Endothelial cell of umbilical vein (primary cell): Measurements from ENCODE around the gene GNA12. TPM values are rescaled to one million over a fixed set of nuclear protein-coding genes. Genes with fewer than 3 reads are reported as not detected.

ENCODE experiments used
- BruUV-seq: library from RNA; stranded (reverse); fragments of 400-500 nt; replicated peaks from 2 replicates; lab custom pipeline; 2021; lab: Mats Ljungman, UMichigan
- CTCF ChIA-PET: fragments of 300-600, 350-600 bp; sonication (Branson Sonifier 250); formaldehyde crosslinking; loops from one replicate; lab custom pipeline; 2021; ENCODE audit warnings: antibody characterized with exemption, inconsistent platforms; lab: Charles Lee
- POLR2A ChIA-PET: fragments of 300-600, 350-600 bp; sonication (Branson Sonifier 250); formaldehyde crosslinking; loops from one replicate; lab custom pipeline; 2021; ENCODE audit warnings: antibody characterized with exemption, inconsistent platforms; lab: Charles Lee
- DNase-seq: peaks from one replicate; pipeline ENCODE4 v3.0.0-alpha.2; 2011; ENCODE audit warnings: low read depth, low spot score
- FAIRE-seq: peaks from 2 replicates; lab custom pipeline; 2011; peaks lifted over from hg19 to GRCh38; lab: Jason Lieb, UNC
- H2AFZ ChIP-seq: 2 replicates; pipeline ENCODE4 v1.6.0; 2012; ENCODE audit warnings: low read depth, low read length, control low read depth, inconsistent platforms
- H3K27ac ChIP-seq: 2 replicates; pipeline ENCODE4 v1.5.1; 2011; ENCODE audit warnings: low read depth, mild to moderate bottlenecking, control low read depth, low read length, moderate library complexity; ENCODE audit not compliant: insufficient read depth
- H3K27me3 ChIP-seq, 2 experiments: 2 replicates each; pipeline versions ENCODE4 v1.6.0 to v1.6.1; 2011; ENCODE audit warnings: low read length in 2 of 2, mixed read lengths in 1 of 2; ENCODE audit not compliant: control insufficient read depth in 2 of 2, insufficient read depth in 2 of 2
- H3K36me3 ChIP-seq, 2 experiments: 2 replicates in 1 of 2; 3 replicates in 1 of 2; pipeline ENCODE4 v1.5.1; 2011; ENCODE audit warnings: low read length in 2 of 2, mild to moderate bottlenecking in 1 of 2, moderate library complexity in 1 of 2; ENCODE audit not compliant: control insufficient read depth in 2 of 2, insufficient read depth in 2 of 2; ENCODE audit errors: extremely low read depth in 1 of 2
- H3K4me1 ChIP-seq: 3 replicates; pipeline ENCODE4 v1.5.1; 2011; ENCODE audit warnings: mild to moderate bottlenecking, low read length; ENCODE audit not compliant: control insufficient read depth, insufficient read depth; ENCODE audit errors: extremely low read depth
- H3K4me2 ChIP-seq: 2 replicates; pipeline ENCODE4 v1.6.1; 2011; ENCODE audit warnings: low read length, control low read depth, mixed read lengths; ENCODE audit not compliant: insufficient read depth
- H3K4me3 ChIP-seq, 3 experiments: fragments of 200-600 bp in 1 of 3; sonication (generic), shearing (Covaris generic) in 1 of 3; replicated peaks in 1 of 3; 2 replicates each; pipeline ENCODE4 v1.5.1; 2011 to 2016; ENCODE audit warnings: control low read depth in 3 of 3, low read length in 3 of 3, mild to moderate bottlenecking in 2 of 3, inconsistent platforms in 1 of 3, low read depth in 1 of 3, moderate library complexity in 1 of 3; ENCODE audit not compliant: insufficient read depth in 1 of 3
- H3K79me2 ChIP-seq: 2 replicates; pipeline ENCODE4 v1.6.0; 2012; ENCODE audit warnings: low read length, inconsistent platforms; ENCODE audit not compliant: control insufficient read depth, insufficient read depth
- H3K9ac ChIP-seq: replicated peaks from 2 replicates; pipeline ENCODE3; 2011; ENCODE audit warnings: low read length, control low read depth; ENCODE audit not compliant: insufficient read depth; ENCODE audit errors: extremely low read depth
- H3K9me1 ChIP-seq: replicated peaks from 3 replicates; pipeline ENCODE4 v1.6.0; 2011; ENCODE audit warnings: mild to moderate bottlenecking, low read length; ENCODE audit not compliant: control insufficient read depth, insufficient read depth; ENCODE audit errors: extremely low read depth
- H3K9me3 ChIP-seq: replicated peaks from 2 replicates; pipeline ENCODE4 v1.5.1; 2012; ENCODE audit warnings: low read length, inconsistent platforms; ENCODE audit not compliant: control insufficient read depth, insufficient read depth
- H4K20me1 ChIP-seq: replicated peaks from 2 replicates; pipeline ENCODE3; 2011; ENCODE audit warnings: mild to moderate bottlenecking, low read length; ENCODE audit not compliant: control insufficient read depth, insufficient read depth; ENCODE audit errors: extremely low read depth
- EZH2 ChIP-seq: IDR thresholded peaks from 2 replicates; pipeline ENCODE4 v1.6.1; 2012; ENCODE audit warnings: borderline replicate concordance, low read depth, mild to moderate bottlenecking, moderate library complexity, low read length, inconsistent platforms; ENCODE audit not compliant: severe bottlenecking
- FOS ChIP-seq: IDR thresholded peaks from 2 replicates; pipeline ENCODE4 v1.6.1; 2011; ENCODE audit warnings: mild to moderate bottlenecking, low read length, moderate library complexity, borderline replicate concordance; ENCODE audit not compliant: insufficient read depth
- GATA2 ChIP-seq: IDR thresholded peaks from 2 replicates; pipeline ENCODE4 v1.7.0; 2011; ENCODE audit warnings: low read depth, mild to moderate bottlenecking, moderate library complexity, mixed read lengths, low read length; ENCODE audit not compliant: insufficient read length, insufficient read depth
- JUN ChIP-seq: IDR thresholded peaks from 2 replicates; pipeline ENCODE4 v1.6.1; 2011; ENCODE audit warnings: borderline replicate concordance, low read depth; ENCODE audit not compliant: insufficient read length, insufficient read depth
- MYC ChIP-seq: IDR thresholded peaks from one replicate; pipeline ENCODE4 v1.6.1; 2011; ENCODE audit warnings: mild to moderate bottlenecking, low read depth, low read length
- POLR2A ChIP-seq: IDR thresholded peaks from 2 replicates; pipeline ENCODE4 v1.6.1; 2012; ENCODE audit warnings: low read depth, mild to moderate bottlenecking, control low read depth, low read length
- POLR2AphosphoS5 ChIP-seq: IDR thresholded peaks from 2 replicates; pipeline ENCODE4 v1.6.1; 2012; ENCODE audit warnings: low read depth, mild to moderate bottlenecking, control low read depth, low read length, moderate library complexity; ENCODE audit not compliant: insufficient read depth
- dilution Hi-C: fragments of 300-500 bp; cut with MboI; formaldehyde crosslinking; loops from one replicate; pipeline ENCODE4 v1.15.0; 2019; ENCODE audit warnings: low sequenced_read_pairs; ENCODE audit not compliant: extremely low pct_ligation_motif_present
- intact Hi-C: fragments of 100-400 bp; cut with micrococcal nuclease; formaldehyde crosslinking; loops from one replicate; pipeline ENCODE4 v1.10.0; 2022
- polyA plus RNA-seq, 4 experiments: library from polyadenylated mRNA; depleted of rRNA in 3 of 4; stranded (reverse) in 3 of 4; unstranded in 1 of 4; fragments of >200 nt; gene quantifications; 2 replicates each; pipeline versions ENCODE4 v1.2.1 to v1.2.3, GENCODE V29; 2011 to 2012; ENCODE audit warnings: missing spikeins in 1 of 4
- total RNA-seq: library from RNA; stranded (reverse); gene quantifications from 2 replicates; pipeline ENCODE4 v1.2.3, GENCODE V29; 2021
- TF ChIP-seq, protein P1 (sequence below): IDR thresholded peaks from 2 replicates; pipeline ENCODE4 v1.6.1; 2011; ENCODE audit not compliant: insufficient read depth, insufficient read length
- TF ChIP-seq, protein P2 (sequence below), 2 donors: IDR thresholded peaks; 1 replicate in 1 of 2; 2 replicates in 1 of 2; pipeline ENCODE4 v1.5.1; 2011; ENCODE audit warnings: low read length in 2 of 2, mild to moderate bottlenecking in 2 of 2, moderate library complexity in 2 of 2, control low read depth in 1 of 2, inconsistent platforms in 1 of 2, low read depth in 1 of 2; ENCODE audit not compliant: insufficient read depth in 1 of 2; ENCODE audit errors: extremely low read depth in 1 of 2

GNA12 gene
- total and polyA plus RNA-seq, 2 donors (not counting 3 experiments of a cell fraction or from before 2014, with no cell fraction given): 63.0 to 75.1 TPM

DNA sequence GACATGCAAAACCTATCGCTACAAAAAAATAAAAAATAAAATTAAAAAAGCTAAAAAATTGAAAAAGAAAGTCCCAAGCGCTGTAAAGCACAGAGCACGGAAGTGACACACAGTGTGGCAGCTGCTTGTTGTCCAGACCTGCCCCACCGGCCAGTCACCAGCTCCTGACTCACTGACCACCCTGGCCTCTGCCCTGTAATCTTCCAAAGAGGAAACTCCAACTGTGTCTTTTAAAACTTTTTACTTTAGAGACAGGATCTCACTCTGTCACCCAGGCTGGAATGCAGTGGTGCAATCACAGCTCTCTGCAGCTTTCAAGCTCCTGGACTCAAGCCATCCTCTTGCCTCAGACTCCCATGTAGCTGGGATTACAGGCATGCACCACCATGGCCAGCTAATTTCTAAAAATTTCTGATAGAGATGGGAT, 23.6 kb downstream of the GNA12 start:
- Histone ChIP-seq H3K79me2 (peaks cover 57% of the 10 kb centered on the region), H3K36me3 (no peaks in the 10 kb centered on the region), H3K9me1 (no peaks in the 10 kb centered on the region), H4K20me1 (no peaks in the 10 kb centered on the region), H2AFZ (no peak overlapping the region), H3K4me2 (peak overlapping the region; percentile 26), H3K27ac (peak overlapping the region; percentile 83), H3K4me3 (no peak overlapping the region), H3K9me3 (no peaks in the 10 kb centered on the region), H3K9ac (peak overlapping the region; percentile 43), H3K27me3 (no peaks in the 10 kb centered on the region), H3K4me1 (peaks cover 22% of the 10 kb centered on the region)
- peak; percentile 79 for TF ChIP-seq FOS
- TF ChIP-seq EZH2: no peak
- TF ChIP-seq, protein P1, sequence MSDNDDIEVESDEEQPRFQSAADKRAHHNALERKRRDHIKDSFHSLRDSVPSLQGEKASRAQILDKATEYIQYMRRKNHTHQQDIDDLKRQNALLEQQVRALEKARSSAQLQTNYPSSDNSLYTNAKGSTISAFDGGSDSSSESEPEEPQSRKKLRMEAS: no peak
- TF ChIP-seq MYC: no peak
- TF ChIP-seq POLR2AphosphoS5: peak; percentile 64
- TF ChIP-seq, protein P2, sequence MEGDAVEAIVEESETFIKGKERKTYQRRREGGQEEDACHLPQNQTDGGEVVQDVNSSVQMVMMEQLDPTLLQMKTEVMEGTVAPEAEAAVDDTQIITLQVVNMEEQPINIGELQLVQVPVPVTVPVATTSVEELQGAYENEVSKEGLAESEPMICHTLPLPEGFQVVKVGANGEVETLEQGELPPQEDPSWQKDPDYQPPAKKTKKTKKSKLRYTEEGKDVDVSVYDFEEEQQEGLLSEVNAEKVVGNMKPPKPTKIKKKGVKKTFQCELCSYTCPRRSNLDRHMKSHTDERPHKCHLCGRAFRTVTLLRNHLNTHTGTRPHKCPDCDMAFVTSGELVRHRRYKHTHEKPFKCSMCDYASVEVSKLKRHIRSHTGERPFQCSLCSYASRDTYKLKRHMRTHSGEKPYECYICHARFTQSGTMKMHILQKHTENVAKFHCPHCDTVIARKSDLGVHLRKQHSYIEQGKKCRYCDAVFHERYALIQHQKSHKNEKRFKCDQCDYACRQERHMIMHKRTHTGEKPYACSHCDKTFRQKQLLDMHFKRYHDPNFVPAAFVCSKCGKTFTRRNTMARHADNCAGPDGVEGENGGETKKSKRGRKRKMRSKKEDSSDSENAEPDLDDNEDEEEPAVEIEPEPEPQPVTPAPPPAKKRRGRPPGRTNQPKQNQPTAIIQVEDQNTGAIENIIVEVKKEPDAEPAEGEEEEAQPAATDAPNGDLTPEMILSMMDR (IDR thresholded peaks at IDR 0.05; ENCODE audit: extremely low read depth in 1 of 2, insufficient read depth in 1 of 2, low read depth in 1 of 2, low read length in 2 of 2): no peak
- peak; percentile 24 for TF ChIP-seq POLR2A
- peak; percentile 43 for TF ChIP-seq JUN
- peak; percentile 22 for TF ChIP-seq GATA2
- peak; percentile 90 for FAIRE-seq
- dilution Hi-C loops (no loop called here), intact Hi-C loops (loop anchor here (1.0 to 5.0 kb wide), 6 partner anchors 16 to 103 kb away; no protein-coding TSS in a partner anchor)
- ChIA-PET CTCF (interaction anchor here (0.6 to 2.3 kb wide), 13 partner anchors 10 to 140 kb away, joined by 3 to 10 read pairs (median 4); no protein-coding TSS in a partner anchor), POLR2A (interaction anchor here (0.9 to 1.3 kb wide), 3 partner anchors 13 to 62 kb away, joined by 4 read pairs; no protein-coding TSS in a partner anchor)
- no TSS peak for BruUV-seq
- peak; percentile 75 for DNase-seq
